ENCODE measurements around the gene MRPS18B.

The MRPS18B gene

GRCh38 chr6:30616811-30617564, 652 bp upstream of the MRPS18B start, which contains the start of gene PPP1R10:
Gene PPP1R10, minus strand, starts transcription at chr6:30617243. Its CDS starts 7,299 bp downstream, at chr6:30609944.
- TF ChIP-seq CTCF (IDR thresholded peaks at IDR 0.05; ENCODE audit: low read length, missing control alignments), result no peak
- H3K4me3 ChIP-seq (replicated peaks; ENCODE audit: low read depth, low read length), result peak within 1 kb of the TSS; percentile 92
- DNase-seq (ENCODE audit: low read depth), result peak; percentile 100

- peak overlapping the region; percentile 92 for H3K4me3 ChIP-seq (replicated peaks; ENCODE audit: low read depth, low read length)
- no peak for TF ChIP-seq CTCF (IDR thresholded peaks at IDR 0.05; ENCODE audit: low read length, missing control alignments)
- no peak for DNase-seq (ENCODE audit: low read depth)
Observed at GRCh38 chr6:30618270-30618797, 694 bp downstream of the MRPS18B start.

GRCh38 chr6:30619561-30619960, 1.9 kb downstream of the MRPS18B start:
- H3K4me3 ChIP-seq (replicated peaks; ENCODE audit: low read depth, low read length), result no peak overlapping the region
- DNase-seq (ENCODE audit: low read depth), result no peak
- no peak for TF ChIP-seq CTCF (IDR thresholded peaks at IDR 0.05; ENCODE audit: low read length, missing control alignments)

GRCh38 chr6:30625511-30625910, 7.9 kb downstream of the MRPS18B start:
- TF ChIP-seq CTCF (IDR thresholded peaks at IDR 0.05; ENCODE audit: low read length, missing control alignments), result no peak
- H3K4me3 ChIP-seq (replicated peaks; ENCODE audit: low read depth, low read length), result no peak overlapping the region
- DNase-seq (ENCODE audit: low read depth), result no peak

- peak within 1 kb of the TSS; percentile 77 for H3K4me3 ChIP-seq (replicated peaks; ENCODE audit: low read depth, low read length)
- DNase-seq (ENCODE audit: low read depth), result peak; percentile 75
- TF ChIP-seq CTCF (IDR thresholded peaks at IDR 0.05; ENCODE audit: low read length, missing control alignments), result peak; percentile 35
Observed at GRCh38 chr6:30626484-30627366, 9.1 kb downstream of the MRPS18B start, which contains the start of gene ATAT1. Gene ATAT1, plus strand, starts transcription at chr6:30626874.

- DNase-seq (ENCODE audit: low read depth), result no peak
- no peak for TF ChIP-seq CTCF (IDR thresholded peaks at IDR 0.05; ENCODE audit: low read length, missing control alignments)
- no peak overlapping the region for H3K4me3 ChIP-seq (replicated peaks; ENCODE audit: low read depth, low read length)
Observed at GRCh38 chr6:30635834-30636233, 18.2 kb downstream of the MRPS18B start.

All from fibroblast of pulmonary artery (primary cell).